H1 (cell line): Measurements from ENCODE around the gene PCDHGA2.

Experiments
- BCL11A ChIP-seq, 2 experiments: IDR thresholded peaks; one replicate each; pipeline ENCODE4 v1.6.1; 2011; ENCODE audit warnings: low read depth in 2 of 2, low read length in 2 of 2, mild to moderate bottlenecking in 2 of 2
- CBX8 ChIP-seq: fragments of 300-800, 300-1000 bp; sonication (generic); IDR thresholded peaks from 2 replicates; pipeline ENCODE4 v1.7.1; 2016; ENCODE audit warnings: low read depth, low read length, borderline replicate concordance
- CEBPB ChIP-seq: IDR thresholded peaks from 2 replicates; pipeline ENCODE4 v1.6.1; 2012; ENCODE audit warnings: low read depth, low read length
- CHD7 ChIP-seq: fragments of 300-600 bp; sonication (generic); IDR thresholded peaks from 2 replicates; pipeline ENCODE4 v1.7.1; 2012; ENCODE audit warnings: low read length, moderate library complexity, mild to moderate bottlenecking, inconsistent platforms; ENCODE audit not compliant: insufficient replicate concordance
- CTCF ChIP-seq, 3 experiments: IDR thresholded peaks; 1 replicate in 2 of 3; 2 replicates in 1 of 3; pipeline versions ENCODE4 v1.5.1 to v1.6.1; 2011; ENCODE audit warnings: low read length in 3 of 3, mild to moderate bottlenecking in 3 of 3, inconsistent platforms in 2 of 3, low read depth in 1 of 3, moderate library complexity in 1 of 3; ENCODE audit not compliant: insufficient read depth in 1 of 3; ENCODE audit errors: control extremely low read depth in 1 of 3
- EZH2 ChIP-seq: fragments of 200-600 bp; sonication (generic); IDR thresholded peaks from 2 replicates; pipeline ENCODE4 v1.7.1; 2012; ENCODE audit warnings: low read depth, mild to moderate bottlenecking, moderate library complexity, low read length, inconsistent platforms; ENCODE audit not compliant: severe bottlenecking
- HDAC6 ChIP-seq: IDR thresholded peaks from one replicate; pipeline ENCODE4 v1.7.1; 2012; ENCODE audit warnings: low read depth, mild to moderate bottlenecking, inconsistent platforms, low read length, moderate library complexity
- NANOG ChIP-seq: IDR thresholded peaks from 2 replicates; pipeline ENCODE4 v1.6.1; 2011; ENCODE audit warnings: low read length, low read depth, mild to moderate bottlenecking, inconsistent platforms; ENCODE audit not compliant: insufficient read depth, poor library complexity, severe bottlenecking
- RFX5 ChIP-seq: IDR thresholded peaks from 2 replicates; pipeline ENCODE4 v1.6.1; 2011; ENCODE audit warnings: low read depth, low read length, improper control_type of control experiment, borderline replicate concordance

- TF ChIP-seq EZH2: no peak
- no peak for TF ChIP-seq CTCF (IDR thresholded peaks at IDR 0.05; ENCODE audit: control extremely low read depth in 1 of 3, insufficient read depth in 1 of 3, low read depth in 1 of 3, low read length in 3 of 3)
- TF ChIP-seq CBX8: no peak
- TF ChIP-seq CHD7: no peak
- TF ChIP-seq HDAC6: no peak
- no peak for TF ChIP-seq BCL11A (IDR thresholded peaks at IDR 0.05; ENCODE audit: low read depth in 2 of 2, low read length in 2 of 2)
- no peak for TF ChIP-seq RFX5
- TF ChIP-seq NANOG: no peak
- TF ChIP-seq CEBPB: no peak
Observed at GRCh38 chr5:141356133-141356532, 17.6 kb downstream of the PCDHGA2 start.
